Panc1 (cell line): ENCODE data around the gene VRTN. TPM values are rescaled to one million over a fixed set of nuclear protein-coding genes. Genes with fewer than 3 reads are reported as not detected.

ENCODE experiments used
- ATAC-seq: fragments of 200-7000 bp; cut with Tn5 transposase; 2 replicates; pipeline ENCODE4 v1.9.1; 2020; ENCODE audit warnings: mild to moderate bottlenecking, moderate library complexity
- BruUV-seq: library from RNA; stranded (reverse); fragments of 400-500 nt; replicated peaks from 2 replicates; lab custom pipeline; 2021; lab: Mats Ljungman, UMichigan
- CTCF ChIA-PET: fragments of 300-600 bp; sonication (Branson Sonifier 250); formaldehyde crosslinking; loops from one replicate; lab custom pipeline; 2022; ENCODE audit warnings: antibody characterized with exemption; lab: Charles Lee
- POLR2A ChIA-PET: fragments of 300-600 bp; sonication (Branson Sonifier 250); formaldehyde crosslinking; loops from one replicate; lab custom pipeline; 2022; ENCODE audit warnings: antibody characterized with exemption; lab: Charles Lee
- DNase-seq: peaks from one replicate; pipeline ENCODE4 v3.0.0-alpha.2; 2010; ENCODE audit warnings: low read depth, low spot score
- H3K27ac ChIP-seq: 2 replicates; pipeline ENCODE4 v1.5.1; 2011; ENCODE audit warnings: mild to moderate bottlenecking, low read length, inconsistent platforms
- H3K27me3 ChIP-seq: fragments of 200-500 bp; sonication (Bioruptor generic); 2 replicates; pipeline ENCODE4 v1.6.0; 2014; ENCODE audit warnings: low read length, inconsistent platforms; ENCODE audit not compliant: control insufficient read depth, insufficient read depth
- H3K36me3 ChIP-seq: fragments of 200-500 bp; sonication (Bioruptor generic); 2 replicates; pipeline ENCODE4 v1.5.1; 2014; ENCODE audit warnings: inconsistent platforms, mild to moderate bottlenecking, low read length, moderate library complexity; ENCODE audit not compliant: control insufficient read depth, insufficient read depth
- H3K4me1 ChIP-seq: 2 replicates; pipeline ENCODE4 v1.5.1; 2011; ENCODE audit warnings: inconsistent platforms, mild to moderate bottlenecking, low read length, moderate library complexity; ENCODE audit not compliant: control insufficient read depth, insufficient read depth
- H3K4me3 ChIP-seq, 2 experiments: 2 replicates each; pipeline ENCODE4 v1.5.1; 2011 to 2012; ENCODE audit warnings: low read depth in 2 of 2, low read length in 2 of 2, mild to moderate bottlenecking in 2 of 2, inconsistent platforms in 1 of 2, moderate library complexity in 1 of 2
- H3K9me3 ChIP-seq: fragments of 200-500 bp; sonication (Bioruptor generic); 2 replicates; pipeline ENCODE4 v1.5.1; 2014; ENCODE audit warnings: low read depth, mild to moderate bottlenecking, inconsistent platforms, low read length, moderate library complexity; ENCODE audit not compliant: control insufficient read depth, insufficient read depth
- CTCF ChIP-seq: fragments of 450-650 bp; IDR thresholded peaks from 2 replicates; pipeline ENCODE4 v1.5.1; 2017; ENCODE audit warnings: mild to moderate bottlenecking
- POLR2AphosphoS5 ChIP-seq: IDR thresholded peaks from 2 replicates; pipeline ENCODE4 v1.6.1; 2012; ENCODE audit warnings: mild to moderate bottlenecking, low read depth, low read length, moderate library complexity
- REST ChIP-seq, 2 experiments: IDR thresholded peaks; 2 replicates each; pipeline ENCODE4 v1.6.1; 2011 to 2012; ENCODE audit warnings: low read depth in 2 of 2, control low read depth in 1 of 2, low read length in 1 of 2, mild to moderate bottlenecking in 1 of 2, moderate library complexity in 1 of 2; ENCODE audit not compliant: insufficient read depth in 1 of 2
- SIN3A ChIP-seq: IDR thresholded peaks from 2 replicates; pipeline ENCODE4 v1.6.1; 2012; ENCODE audit warnings: low read depth, mild to moderate bottlenecking, low read length, moderate library complexity, borderline replicate concordance; ENCODE audit not compliant: insufficient read depth
- TCF7L2 ChIP-seq: IDR thresholded peaks from 2 replicates; pipeline ENCODE4 v1.6.1; 2011; ENCODE audit warnings: mild to moderate bottlenecking, low read depth, low read length, inconsistent platforms
- in situ Hi-C: cut with HindIII; loops from 2 replicates; pipeline ENCODE4 v1.10.0; 2016; ENCODE audit warnings: low sequenced_read_pairs, low pct_unique_long_range_greater_than_20kb
- intact Hi-C: fragments of 100-400 bp; cut with micrococcal nuclease; formaldehyde crosslinking; loops from one replicate; pipeline ENCODE4 v1.10.0; 2022; ENCODE audit not compliant: unreplicated experiment
- total RNA-seq: library from RNA; stranded (reverse); gene quantifications from one replicate; pipeline ENCODE4 v1.2.1, GENCODE V29; 2021; ENCODE audit not compliant: unreplicated experiment

VRTN gene
- total RNA-seq, 1 experiment from 2014 or later, result not detected

GRCh38 chr14:74333909-74334308 lies 14.4 kb upstream of the VRTN start:
- ChIA-PET CTCF (interaction anchor here (0.6 kb wide), 1 partner anchor 59 kb away, joined by 4 read pairs; no protein-coding TSS in a partner anchor), POLR2A (no interaction called here)
- DNase-seq (no peak), ATAC-seq (no peak)
- Histone ChIP-seq H3K36me3 (no peaks in the 10 kb centered on the region), H3K27me3 (no peaks in the 10 kb centered on the region; the same call in 1 of the 2 replicates), H3K4me1 (no peaks in the 10 kb centered on the region), H3K27ac (no peak overlapping the region), H3K9me3 (no peaks in the 10 kb centered on the region), H3K4me3 (no peak overlapping the region)
- in situ Hi-C loops (no loop called here), intact Hi-C loops (no loop called here)
- TF ChIP-seq SIN3A (no peak), CTCF (no peak), TCF7L2 (no peak), POLR2AphosphoS5 (no peak), REST (IDR thresholded peaks at IDR 0.05; ENCODE audit: insufficient read depth in 1 of 2, low read depth in 2 of 2, low read length in 1 of 2) (no peak)
- no TSS peak for BruUV-seq

- POLR2A ChIA-PET, result no interaction called here
- CTCF ChIA-PET, result interaction anchor here (0.6 kb wide), 1 partner anchor 11 kb away, joined by 4 read pairs; no protein-coding TSS in a partner anchor
- in situ Hi-C loops, result no loop called here
- Histone ChIP-seq H3K9me3 (no peaks in the 10 kb centered on the region), H3K27me3 (no peaks in the 10 kb centered on the region), H3K4me1 (no peaks in the 10 kb centered on the region), H3K27ac (no peak overlapping the region), H3K4me3 (no peak overlapping the region), H3K36me3 (no peaks in the 10 kb centered on the region)
- BruUV-seq, result no TSS peak
- intact Hi-C loops, result no loop called here
- no peak for DNase-seq
- no peak for ATAC-seq
- TF ChIP-seq REST (IDR thresholded peaks at IDR 0.05; ENCODE audit: insufficient read depth in 1 of 2, low read depth in 2 of 2, low read length in 1 of 2), result no peak
- no peak for TF ChIP-seq SIN3A
- no peak for TF ChIP-seq TCF7L2
These were observed 1.9 kb upstream of the VRTN start for GRCh38 chr14:74346341-74346740.
